Neural crest cell (in vitro differentiated cells): ENCODE data around the gene ANAPC4. TPM values are rescaled to one million over a fixed set of nuclear protein-coding genes. Genes with fewer than 3 reads are reported as not detected.

ENCODE experiments used
- DNase-seq: peaks from one replicate; pipeline ENCODE4 v3.0.0; 2021; ENCODE audit warnings: low read depth, mixed read lengths, low spot score
- H3K27ac Mint-ChIP-seq: one replicate; pipeline ENCODE4 v1.8.0; 2021; ENCODE audit warnings: mild to moderate bottlenecking, mixed read lengths; ENCODE audit not compliant: unreplicated experiment
- H3K27me3 Mint-ChIP-seq: 2 replicates; pipeline ENCODE4 v1.8.0; 2021; ENCODE audit warnings: low read depth, mild to moderate bottlenecking, mixed read lengths
- H3K36me3 Mint-ChIP-seq: 2 replicates; pipeline ENCODE4 v1.8.0; 2021; ENCODE audit warnings: low read depth, mild to moderate bottlenecking, mixed read lengths
- H3K4me1 Mint-ChIP-seq: 2 replicates; pipeline ENCODE4 v1.8.0; 2021; ENCODE audit warnings: mixed read lengths
- H3K4me3 Mint-ChIP-seq: one replicate; pipeline ENCODE4 v1.8.0; 2021; ENCODE audit warnings: mild to moderate bottlenecking, mixed read lengths
- H3K9me3 Mint-ChIP-seq: 2 replicates; pipeline ENCODE4 v1.8.0; 2021; ENCODE audit warnings: mixed read lengths
- CTCF ChIP-seq: fragments of 200-600 bp; sonication (generic); conservative IDR thresholded peaks from 2 replicates; pipeline ENCODE4 v1.5.0; 2021; ENCODE audit warnings: antibody characterized with exemption, mild to moderate bottlenecking
- total RNA-seq: library from RNA; stranded (reverse); gene quantifications from 2 replicates; pipeline ENCODE4 v1.2.1, GENCODE V29; 2021

ANAPC4 gene
- total RNA-seq, 1 donor from 2014 or later, result 34.1 TPM

GRCh38 chr4:25345744-25346143, 31.3 kb upstream of the ANAPC4 start:
- H3K4me1 Mint-ChIP-seq, result peaks cover 6% of the 10 kb centered on the region
- H3K27ac Mint-ChIP-seq, result peak overlapping the region; percentile 41
- no peak for TF ChIP-seq CTCF
- no peak for DNase-seq
- no peak overlapping the region for H3K4me3 Mint-ChIP-seq
- peaks cover 2% of the 10 kb centered on the region for H3K9me3 Mint-ChIP-seq
- peaks cover 4% of the 10 kb centered on the region for H3K36me3 Mint-ChIP-seq
- H3K27me3 Mint-ChIP-seq, result no peaks in the 10 kb centered on the region

GRCh38 chr4:25346913-25347312, 30.1 kb upstream of the ANAPC4 start:
- H3K4me1 Mint-ChIP-seq, result peaks cover 6% of the 10 kb centered on the region
- H3K4me3 Mint-ChIP-seq, result no peak overlapping the region
- H3K27me3 Mint-ChIP-seq, result no peaks in the 10 kb centered on the region
- peaks cover 4% of the 10 kb centered on the region for H3K36me3 Mint-ChIP-seq
- no peak for TF ChIP-seq CTCF
- peaks cover 2% of the 10 kb centered on the region for H3K9me3 Mint-ChIP-seq
- H3K27ac Mint-ChIP-seq, result no peak overlapping the region
- no peak for DNase-seq

GRCh38 chr4:25347473-25347872, 29.6 kb upstream of the ANAPC4 start:
- no peak for TF ChIP-seq CTCF
- H3K36me3 Mint-ChIP-seq, result peaks cover 4% of the 10 kb centered on the region
- no peak overlapping the region for H3K27ac Mint-ChIP-seq
- peaks cover 6% of the 10 kb centered on the region for H3K4me1 Mint-ChIP-seq
- DNase-seq, result no peak
- no peak overlapping the region for H3K4me3 Mint-ChIP-seq
- peaks cover 2% of the 10 kb centered on the region for H3K9me3 Mint-ChIP-seq
- no peaks in the 10 kb centered on the region for H3K27me3 Mint-ChIP-seq

- no peak overlapping the region for H3K27ac Mint-ChIP-seq
- no peak for TF ChIP-seq CTCF
- no peak for DNase-seq
- H3K36me3 Mint-ChIP-seq, result peaks cover 4% of the 10 kb centered on the region
- H3K27me3 Mint-ChIP-seq, result no peaks in the 10 kb centered on the region
- H3K4me3 Mint-ChIP-seq, result no peak overlapping the region
- H3K9me3 Mint-ChIP-seq, result peaks cover 2% of the 10 kb centered on the region
- H3K4me1 Mint-ChIP-seq, result peaks cover 6% of the 10 kb centered on the region
These were observed 29.1 kb upstream of the ANAPC4 start for GRCh38 chr4:25347971-25348370.

- Mint-ChIP-seq H3K27ac (no peak overlapping the region), H3K36me3 (no peaks in the 10 kb centered on the region), H3K4me1 (peaks cover 5% of the 10 kb centered on the region), H3K4me3 (no peak overlapping the region), H3K9me3 (no peaks in the 10 kb centered on the region), H3K27me3 (no peaks in the 10 kb centered on the region)
- no peak for TF ChIP-seq CTCF
- DNase-seq, result no peak
These were observed 26.5 kb upstream of the ANAPC4 start for GRCh38 chr4:25350561-25350960.
